ENCODE data around the gene MED17. TPM values are rescaled to one million over a fixed set of nuclear protein-coding genes. Genes with fewer than 3 reads are reported as not detected.
"Not testable (repeated sequence)": the region's sequence is repeated elsewhere in the genome, so short reads cannot be mapped to it uniquely, and the experiment has no call there.

The MED17 gene
- total and polyA plus RNA-seq, 10 of the 15 experiments (the other 5 are each of a cell fraction or from before 2014, with no cell fraction given) = 7.3 to 38.7 (median 28.3) TPM

DNA sequence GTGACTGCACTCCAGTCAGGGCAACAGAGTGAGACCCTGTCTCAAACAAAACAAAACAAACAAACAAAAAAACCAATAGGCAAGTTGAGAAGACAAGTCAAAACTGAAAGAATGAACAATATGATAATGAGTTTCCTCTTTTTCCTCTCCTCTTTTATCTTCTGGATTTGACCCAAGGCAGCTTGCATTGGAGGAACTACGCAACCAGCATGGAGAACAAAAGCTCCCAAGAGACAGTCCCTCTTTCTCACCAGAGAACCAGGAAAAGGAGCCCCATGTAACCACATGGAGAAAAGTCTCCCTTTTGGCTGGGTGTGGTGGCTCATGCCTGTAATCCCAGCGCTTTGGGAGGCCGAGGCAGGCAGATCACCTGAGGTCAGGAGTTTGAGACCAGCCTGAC lies 9.5 kb upstream of the MED17 start:
- H3K4me2 ChIP-seq (ENCODE audit: control insufficient read depth, insufficient read depth); H3K4me3 ChIP-seq; CTCF ChIA-PET; H3K9ac ChIP-seq (ENCODE audit: control insufficient read depth, insufficient read depth, low read length); FAIRE-seq; DNase-seq (ENCODE audit: low read depth, low spot score); SMC1A ChIA-PET (ENCODE audit: uncharacterized antibody, unreplicated experiment); H4K20me1 ChIP-seq (ENCODE audit: control insufficient read depth, insufficient read depth); BruUV-seq (replicated peaks); RAD21 ChIA-PET (ENCODE audit: unreplicated experiment); in situ Hi-C loops (cut with MboI); H3K9me3 ChIP-seq (replicated peaks; ENCODE audit: control insufficient read depth, insufficient read depth, low read length); H3K27me3 ChIP-seq (replicated peaks in 1 of 2; ENCODE audit: control insufficient read depth in 2 of 2, insufficient read depth in 2 of 2, low read length in 1 of 2); H2AFZ ChIP-seq (ENCODE audit: control insufficient read depth, low read depth, low read length); H3K4me1 ChIP-seq (ENCODE audit: control insufficient read depth, insufficient read depth, low read length); intact Hi-C loops (cut with micrococcal nuclease; ENCODE audit: unreplicated experiment); H3K79me2 ChIP-seq (ENCODE audit: control insufficient read depth, insufficient read depth, low read length); H3K27ac ChIP-seq (ENCODE audit: control insufficient read depth, insufficient read depth); ATAC-seq; H3K36me3 ChIP-seq (ENCODE audit: control insufficient read depth in 2 of 2, insufficient read depth in 2 of 2, low read length in 1 of 2): not testable (repeated sequence)
- WGBS (ENCODE audit: insufficient coverage, insufficient replicate concordance, low lambda C conversion rate, missing lambda C conversion rate) = 97% methylated on average over 3 of the region's 3 CpGs
- POLR2A ChIA-PET = interaction anchor here (0.7 kb wide), 1 partner anchor 9 kb away, joined by 3 read pairs; the partner anchor contains the start of gene MED17

DNA sequence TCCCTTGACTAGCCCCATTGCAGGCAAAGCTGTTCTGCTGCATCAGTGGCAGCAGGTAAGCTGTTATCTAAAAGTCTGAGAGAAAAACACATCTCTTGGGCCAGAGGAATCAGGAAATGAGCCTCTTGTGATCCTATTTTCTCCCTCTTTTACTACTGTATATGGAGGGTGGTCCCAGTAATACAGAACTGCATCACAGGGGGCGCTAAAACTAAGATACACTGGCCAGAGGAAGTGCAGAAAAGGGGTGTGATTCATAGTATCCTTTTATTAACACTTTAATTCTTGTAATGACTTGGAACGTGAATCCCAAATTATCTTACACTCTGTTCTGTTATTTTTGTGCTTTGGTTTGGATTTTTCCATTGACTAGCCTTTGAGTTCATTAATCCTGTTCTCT lies 8.8 kb upstream of the MED17 start:
- POLR2A ChIA-PET = no interaction called here
- FAIRE-seq (no peak), DNase-seq (ENCODE audit: low read depth, low spot score) (no peak), ATAC-seq (peak; percentile 55; the same call in 2 of the 3 replicates)
- CTCF ChIA-PET = no interaction called here
- Histone ChIP-seq H3K4me1 (ENCODE audit: control insufficient read depth, insufficient read depth, low read length) (no peaks in the 10 kb centered on the region), H3K9me3 (replicated peaks; ENCODE audit: control insufficient read depth, insufficient read depth, low read length) (peaks cover 3% of the 10 kb centered on the region; the same call in 2 of the 3 replicates), H3K79me2 (ENCODE audit: control insufficient read depth, insufficient read depth, low read length) (no peaks in the 10 kb centered on the region), H3K36me3 (ENCODE audit: control insufficient read depth in 2 of 2, insufficient read depth in 2 of 2, low read length in 1 of 2) (no peaks in the 10 kb centered on the region), H3K9ac (ENCODE audit: control insufficient read depth, insufficient read depth, low read length) (no peak overlapping the region), H3K27me3 (replicated peaks in 1 of 2; ENCODE audit: control insufficient read depth in 2 of 2, insufficient read depth in 2 of 2, low read length in 1 of 2) (no peaks in the 10 kb centered on the region), H4K20me1 (ENCODE audit: control insufficient read depth, insufficient read depth) (no peaks in the 10 kb centered on the region), H3K4me3 (no peak overlapping the region), H3K4me2 (ENCODE audit: control insufficient read depth, insufficient read depth) (no peak overlapping the region), H3K27ac (ENCODE audit: control insufficient read depth, insufficient read depth) (no peak overlapping the region), H2AFZ (ENCODE audit: control insufficient read depth, low read depth, low read length) (no peak overlapping the region)
- in situ Hi-C loops (cut with MboI) = no loop called here
- no TSS peak for BruUV-seq (replicated peaks)
- TF ChIP-seq, protein P1, sequence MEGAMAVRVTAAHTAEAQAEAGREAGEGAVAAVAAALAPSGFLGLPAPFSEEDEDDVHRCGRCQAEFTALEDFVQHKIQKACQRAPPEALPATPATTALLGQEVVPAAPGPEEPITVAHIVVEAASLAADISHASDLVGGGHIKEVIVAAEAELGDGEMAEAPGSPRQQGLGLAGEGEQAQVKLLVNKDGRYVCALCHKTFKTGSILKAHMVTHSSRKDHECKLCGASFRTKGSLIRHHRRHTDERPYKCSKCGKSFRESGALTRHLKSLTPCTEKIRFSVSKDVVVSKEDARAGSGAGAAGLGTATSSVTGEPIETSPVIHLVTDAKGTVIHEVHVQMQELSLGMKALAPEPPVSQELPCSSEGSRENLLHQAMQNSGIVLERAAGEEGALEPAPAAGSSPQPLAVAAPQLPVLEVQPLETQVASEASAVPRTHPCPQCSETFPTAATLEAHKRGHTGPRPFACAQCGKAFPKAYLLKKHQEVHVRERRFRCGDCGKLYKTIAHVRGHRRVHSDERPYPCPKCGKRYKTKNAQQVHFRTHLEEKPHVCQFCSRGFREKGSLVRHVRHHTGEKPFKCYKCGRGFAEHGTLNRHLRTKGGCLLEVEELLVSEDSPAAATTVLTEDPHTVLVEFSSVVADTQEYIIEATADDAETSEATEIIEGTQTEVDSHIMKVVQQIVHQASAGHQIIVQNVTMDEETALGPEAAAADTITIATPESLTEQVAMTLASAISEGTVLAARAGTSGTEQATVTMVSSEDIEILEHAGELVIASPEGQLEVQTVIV (IDR thresholded peaks at IDR 0.05; ENCODE audit: borderline replicate concordance, partially characterized antibody) = no peak
- TF ChIP-seq TARDBP (IDR thresholded peaks at IDR 0.05; ENCODE audit: borderline replicate concordance) = no peak
- TF ChIP-seq, protein P2, sequence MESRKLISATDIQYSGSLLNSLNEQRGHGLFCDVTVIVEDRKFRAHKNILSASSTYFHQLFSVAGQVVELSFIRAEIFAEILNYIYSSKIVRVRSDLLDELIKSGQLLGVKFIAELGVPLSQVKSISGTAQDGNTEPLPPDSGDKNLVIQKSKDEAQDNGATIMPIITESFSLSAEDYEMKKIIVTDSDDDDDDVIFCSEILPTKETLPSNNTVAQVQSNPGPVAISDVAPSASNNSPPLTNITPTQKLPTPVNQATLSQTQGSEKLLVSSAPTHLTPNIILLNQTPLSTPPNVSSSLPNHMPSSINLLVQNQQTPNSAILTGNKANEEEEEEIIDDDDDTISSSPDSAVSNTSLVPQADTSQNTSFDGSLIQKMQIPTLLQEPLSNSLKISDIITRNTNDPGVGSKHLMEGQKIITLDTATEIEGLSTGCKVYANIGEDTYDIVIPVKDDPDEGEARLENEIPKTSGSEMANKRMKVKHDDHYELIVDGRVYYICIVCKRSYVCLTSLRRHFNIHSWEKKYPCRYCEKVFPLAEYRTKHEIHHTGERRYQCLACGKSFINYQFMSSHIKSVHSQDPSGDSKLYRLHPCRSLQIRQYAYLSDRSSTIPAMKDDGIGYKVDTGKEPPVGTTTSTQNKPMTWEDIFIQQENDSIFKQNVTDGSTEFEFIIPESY (IDR thresholded peaks at IDR 0.05) = no peak
- TF ChIP-seq RBBP5 (conservative IDR thresholded peaks at IDR 0.05) = no peak
- TF ChIP-seq ZNF274 (IDR thresholded peaks at IDR 0.05; ENCODE audit: insufficient read depth, insufficient read length) = no peak
- TF ChIP-seq ZNF384 (IDR thresholded peaks at IDR 0.05; ENCODE audit: borderline replicate concordance, low read depth, low read length) = no peak
- TF ChIP-seq ASH2L (IDR thresholded peaks at IDR 0.05; ENCODE audit: borderline replicate concordance, low read depth) = no peak
- intact Hi-C loops (cut with micrococcal nuclease; ENCODE audit: unreplicated experiment) = no loop called here
- 35% methylated on average over 2 of the region's 2 CpGs for WGBS (ENCODE audit: insufficient coverage, insufficient replicate concordance, low lambda C conversion rate, missing lambda C conversion rate)
- SMC1A ChIA-PET (ENCODE audit: uncharacterized antibody, unreplicated experiment) = no interaction called here
- RAD21 ChIA-PET (ENCODE audit: unreplicated experiment) = no interaction called here

Data from GM12878 (cell line).